ENCODE measurements around the gene ABHD2. TPM values are rescaled to one million over a fixed set of nuclear protein-coding genes. Genes with fewer than 3 reads are reported as not detected.

Gene ABHD2
- polyA plus RNA-seq, 1 experiment: 51.5 TPM

DNA sequence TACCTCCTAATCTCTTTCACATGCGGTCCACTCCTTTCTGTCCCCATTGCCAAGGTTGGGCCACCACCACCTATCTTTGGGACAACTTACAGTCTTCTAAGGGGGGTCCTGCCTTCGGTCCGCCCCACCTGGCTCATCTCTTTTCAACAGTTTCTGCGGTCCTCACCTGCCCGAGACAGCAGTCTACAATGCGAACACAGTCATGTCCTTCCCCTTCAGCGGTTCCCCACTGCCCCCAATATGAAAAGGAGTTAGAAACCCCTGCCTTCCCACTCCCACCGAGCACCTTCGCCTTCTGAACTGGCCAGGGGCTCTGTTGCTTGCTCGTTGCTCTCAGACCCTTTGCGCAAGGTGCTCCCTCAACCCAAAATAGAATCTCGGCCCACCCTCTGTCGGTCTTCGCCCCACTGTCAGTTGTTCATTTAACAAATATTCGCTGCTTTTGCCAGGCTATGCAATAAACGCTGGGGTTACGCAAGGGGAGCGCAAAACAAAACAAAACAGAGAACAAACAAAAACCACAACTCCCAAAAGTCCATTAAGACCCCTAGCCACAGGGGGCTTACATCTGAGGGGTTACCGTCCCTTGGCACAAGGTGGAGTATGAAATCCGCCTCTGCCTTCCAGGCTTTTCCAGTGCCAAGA lies 154.9 kb downstream of the ABHD2 start:
- no peaks in the 10 kb centered on the region for H3K27me3 ChIP-seq (ENCODE audit: control insufficient read depth, insufficient read depth, low read length)
- H3K27ac ChIP-seq (ENCODE audit: low read depth, low read length): peak overlapping the region; percentile 57
- H3K4me3 ChIP-seq (ENCODE audit: low read depth, low read length): peak overlapping the region; percentile 93
- TF ChIP-seq, protein P1, sequence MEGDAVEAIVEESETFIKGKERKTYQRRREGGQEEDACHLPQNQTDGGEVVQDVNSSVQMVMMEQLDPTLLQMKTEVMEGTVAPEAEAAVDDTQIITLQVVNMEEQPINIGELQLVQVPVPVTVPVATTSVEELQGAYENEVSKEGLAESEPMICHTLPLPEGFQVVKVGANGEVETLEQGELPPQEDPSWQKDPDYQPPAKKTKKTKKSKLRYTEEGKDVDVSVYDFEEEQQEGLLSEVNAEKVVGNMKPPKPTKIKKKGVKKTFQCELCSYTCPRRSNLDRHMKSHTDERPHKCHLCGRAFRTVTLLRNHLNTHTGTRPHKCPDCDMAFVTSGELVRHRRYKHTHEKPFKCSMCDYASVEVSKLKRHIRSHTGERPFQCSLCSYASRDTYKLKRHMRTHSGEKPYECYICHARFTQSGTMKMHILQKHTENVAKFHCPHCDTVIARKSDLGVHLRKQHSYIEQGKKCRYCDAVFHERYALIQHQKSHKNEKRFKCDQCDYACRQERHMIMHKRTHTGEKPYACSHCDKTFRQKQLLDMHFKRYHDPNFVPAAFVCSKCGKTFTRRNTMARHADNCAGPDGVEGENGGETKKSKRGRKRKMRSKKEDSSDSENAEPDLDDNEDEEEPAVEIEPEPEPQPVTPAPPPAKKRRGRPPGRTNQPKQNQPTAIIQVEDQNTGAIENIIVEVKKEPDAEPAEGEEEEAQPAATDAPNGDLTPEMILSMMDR (IDR thresholded peaks at IDR 0.05; ENCODE audit: low read depth, low read length): no peak
- DNase-seq (ENCODE audit: low read depth, low spot score): no peak
- POLR2A ChIA-PET: no interaction called here
- CTCF ChIA-PET: interaction anchor here (0.7 to 4.6 kb wide), 7 partner anchors 10 to 320 kb away, joined by 3 to 53 read pairs (median 4); no protein-coding TSS in a partner anchor
- H3K9me3 ChIP-seq (ENCODE audit: control insufficient read depth, insufficient read depth, low read length): peaks cover 7% of the 10 kb centered on the region; the same call in 1 of the 2 replicates

DNA sequence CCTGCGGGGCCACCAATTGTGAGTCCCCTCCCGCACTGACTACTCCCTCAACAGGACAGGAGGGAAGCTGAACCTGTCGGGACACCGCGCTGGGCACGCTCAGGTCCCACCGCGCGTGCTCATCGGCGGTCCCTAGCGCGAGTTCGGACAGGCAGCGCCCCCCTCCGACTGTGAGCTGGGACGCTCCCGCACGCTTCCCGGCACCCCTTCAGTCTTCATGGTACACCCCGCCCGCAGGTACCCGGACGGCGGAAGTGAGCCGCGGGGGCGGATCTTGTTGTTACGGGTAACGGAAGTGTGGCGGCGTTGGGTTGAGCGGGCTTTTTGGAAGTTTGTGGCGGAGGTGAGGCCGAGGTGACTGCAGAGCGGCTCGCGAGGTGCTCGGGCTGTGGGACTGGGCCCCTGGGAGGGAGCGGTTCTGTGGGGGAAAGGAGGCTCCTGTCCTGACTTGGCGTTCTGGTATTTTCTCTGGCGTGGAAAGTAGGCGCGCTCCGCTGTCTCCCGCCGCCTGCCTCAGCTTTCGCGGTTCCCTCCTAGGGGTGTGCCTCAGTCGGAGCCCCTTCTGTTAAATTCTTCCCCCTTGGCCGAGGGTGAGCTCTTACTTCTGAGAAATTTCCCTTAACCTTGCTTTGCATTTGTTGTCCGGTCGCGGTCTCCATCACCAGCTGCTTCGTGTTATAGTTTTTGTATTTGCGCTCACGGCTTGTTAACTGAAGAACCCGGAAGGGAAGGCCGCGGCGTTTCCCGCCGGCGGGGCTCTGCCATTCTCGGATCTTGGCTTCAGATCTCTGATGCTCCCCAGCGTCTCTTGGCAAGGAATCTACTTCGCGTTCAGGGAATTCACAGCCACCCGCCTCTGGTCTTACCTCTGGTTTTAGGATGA lies 155.7 kb downstream of the ABHD2 start, which contains the start of gene FANCI:
FANCI (plus strand) TSS at position 289 of the 883 bp plus-strand sequence. CDS start 3,669 bp downstream, outside the sequence.
- H3K27me3 ChIP-seq (ENCODE audit: control insufficient read depth, insufficient read depth, low read length): no peaks in the 10 kb centered on the region
- TF ChIP-seq, protein P1 (IDR thresholded peaks at IDR 0.05; ENCODE audit: low read depth, low read length): peak; percentile 53
- H3K27ac ChIP-seq (ENCODE audit: low read depth, low read length): peak within 1 kb of the TSS; percentile 57
- CTCF ChIA-PET: interaction anchor here (0.7 to 4.6 kb wide), 8 partner anchors 9 to 321 kb away, joined by 3 to 53 read pairs (median 4); no protein-coding TSS in a partner anchor
- H3K4me3 ChIP-seq (ENCODE audit: low read depth, low read length): peak within 1 kb of the TSS; percentile 93
- POLR2A ChIA-PET: no interaction called here
- H3K9me3 ChIP-seq (ENCODE audit: control insufficient read depth, insufficient read depth, low read length): peaks cover 7% of the 10 kb centered on the region; the same call in 1 of the 2 replicates
- DNase-seq (ENCODE audit: low read depth, low spot score): peak; percentile 76

DNA sequence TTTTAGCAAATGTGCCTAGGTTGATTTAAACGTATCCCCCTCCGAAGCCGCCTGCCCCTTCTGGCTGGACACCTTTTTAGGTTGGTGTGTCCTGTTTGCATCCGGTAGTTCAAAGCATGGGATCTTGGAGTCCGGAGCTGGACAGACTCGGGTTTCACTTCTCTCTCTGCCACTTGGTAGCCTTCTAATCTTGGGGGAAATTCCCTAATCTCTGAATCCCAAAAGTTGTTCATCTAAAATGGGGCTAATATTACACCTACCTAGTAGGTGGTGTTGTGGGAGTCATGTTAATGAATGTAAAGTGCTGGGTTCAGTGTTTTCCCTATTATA lies 156.3 kb downstream of the ABHD2 start:
- Histone ChIP-seq H3K4me3 (ENCODE audit: low read depth, low read length) (peak overlapping the region; percentile 93), H3K9me3 (ENCODE audit: control insufficient read depth, insufficient read depth, low read length) (peaks cover 6% of the 10 kb centered on the region; the same call in 1 of the 2 replicates), H3K27me3 (ENCODE audit: control insufficient read depth, insufficient read depth, low read length) (no peaks in the 10 kb centered on the region), H3K27ac (ENCODE audit: low read depth, low read length) (no peak overlapping the region)
- ChIA-PET POLR2A (interaction anchor here (0.6 to 0.8 kb wide), 2 partner anchors 46 to 77 kb away, joined by 3 to 6 read pairs; no protein-coding TSS in a partner anchor), CTCF (interaction anchor here (0.6 to 4.6 kb wide), 8 partner anchors 27 to 340 kb away, joined by 3 to 53 read pairs (median 4); no protein-coding TSS in a partner anchor)
- no peak for DNase-seq (ENCODE audit: low read depth, low spot score)
- TF ChIP-seq, protein P1 (IDR thresholded peaks at IDR 0.05; ENCODE audit: low read depth, low read length): no peak

DNA sequence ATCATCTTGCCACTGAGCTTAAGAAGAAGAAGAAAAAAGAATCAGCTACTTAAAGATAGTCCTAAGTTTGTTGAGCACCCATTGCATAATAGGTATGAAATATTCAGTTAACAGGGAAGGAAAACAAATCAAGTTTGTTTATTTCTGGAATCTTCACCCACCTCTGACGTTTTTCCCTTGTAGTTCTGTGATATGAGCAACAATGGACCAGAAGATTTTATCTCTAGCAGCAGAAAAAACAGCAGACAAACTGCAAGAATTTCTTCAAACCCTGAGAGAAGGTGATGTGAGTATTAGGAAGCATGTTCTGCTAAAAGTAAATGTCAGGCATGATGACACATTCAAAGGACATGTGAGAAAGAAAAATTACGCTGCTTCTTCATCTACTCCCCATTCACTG lies 159.2 kb downstream of the ABHD2 start:
- no peak for DNase-seq (ENCODE audit: low read depth, low spot score)
- POLR2A ChIA-PET: no interaction called here
- no peaks in the 10 kb centered on the region for H3K27me3 ChIP-seq (ENCODE audit: control insufficient read depth, insufficient read depth, low read length)
- no peaks in the 10 kb centered on the region for H3K9me3 ChIP-seq (ENCODE audit: control insufficient read depth, insufficient read depth, low read length)
- H3K4me3 ChIP-seq (ENCODE audit: low read depth, low read length): no peak overlapping the region
- no peak overlapping the region for H3K27ac ChIP-seq (ENCODE audit: low read depth, low read length)
- CTCF ChIA-PET: interaction anchor here (0.6 to 4.6 kb wide), 3 partner anchors 35 to 70 kb away, joined by 3 to 53 read pairs (median 6); no protein-coding TSS in a partner anchor
- TF ChIP-seq, protein P1 (IDR thresholded peaks at IDR 0.05; ENCODE audit: low read depth, low read length): no peak
